HCT116 (cell line): Measurements from ENCODE around the gene PDE10A. TPM values are rescaled to one million over a fixed set of nuclear protein-coding genes. Genes with fewer than 3 reads are reported as not detected.
"Not testable (repeated sequence)": the region's sequence is repeated elsewhere in the genome, so short reads cannot be mapped to it uniquely, and the experiment has no call there.

ENCODE experiments used
- ATAC-seq: fragments of 200-7000 bp; cut with Tn5 transposase; 2 replicates; pipeline ENCODE4 v1.9.1; 2020; ENCODE audit warnings: mild to moderate bottlenecking, moderate library complexity
- BruUV-seq: library from RNA; stranded (reverse); fragments of 400-500 nt; replicated peaks from 2 replicates; lab custom pipeline; 2021; lab: Mats Ljungman, UMichigan
- CTCF ChIA-PET: fragments of 300-600 bp; sonication (Branson Sonifier 250); formaldehyde crosslinking; loops from one replicate; lab custom pipeline; 2021; ENCODE audit warnings: antibody characterized with exemption; lab: Charles Lee
- POLR2A ChIA-PET: fragments of 300-600, 350-600 bp; sonication (Branson Sonifier 250); formaldehyde crosslinking; loops from one replicate; lab custom pipeline; 2021; ENCODE audit warnings: antibody characterized with exemption; lab: Charles Lee
- RAD21 ChIA-PET, 2 experiments: fragments of 300-600 bp; sonication (Branson Sonifier 250); formaldehyde crosslinking; loops; one replicate each; lab custom pipeline; 2023; ENCODE audit warnings: low total read pairs in 2 of 2; ENCODE audit not compliant: uncharacterized antibody in 2 of 2, unreplicated experiment in 2 of 2, low non-redundant PET in 1 of 2; lab: Charles Lee
- DNase-seq: peaks from one replicate; pipeline ENCODE4 v3.0.0-alpha.2; 2010; ENCODE audit warnings: low read depth, low spot score
- H2AFZ ChIP-seq: fragments of 200-600 bp; shearing (Covaris generic), sonication (generic); 2 replicates; pipeline ENCODE4 v1.6.1; 2017; ENCODE audit warnings: low read depth, mixed run types, mixed read lengths, antibody characterized with exemption, low read length; ENCODE audit not compliant: poor library complexity, severe bottlenecking
- H3K27ac ChIP-seq: 2 replicates; pipeline ENCODE4 v1.5.1; 2012; ENCODE audit warnings: low read depth, low read length
- H3K27me3 ChIP-seq: fragments of 200-600 bp; sonication (generic); 2 replicates; pipeline ENCODE4 v1.6.1; 2016; ENCODE audit warnings: mixed run types, low read length, mixed read lengths; ENCODE audit not compliant: insufficient read depth
- H3K36me3 ChIP-seq, 2 experiments: fragments of 200-500 bp in 1 of 2; fragments of 200-600 bp in 1 of 2; sonication (Bioruptor generic) in 1 of 2; sonication (generic) in 1 of 2; 2 replicates each; pipeline versions ENCODE4 v1.5.1 to v1.6.1; 2014 to 2016; ENCODE audit warnings: low read length in 2 of 2, inconsistent platforms in 1 of 2, mixed read lengths in 1 of 2, mixed run types in 1 of 2; ENCODE audit not compliant: insufficient read depth in 2 of 2, control insufficient read depth in 1 of 2
- H3K4me1 ChIP-seq, 2 experiments: fragments of 200-600 bp in 1 of 2; sonication (generic) in 1 of 2; 2 replicates each; pipeline versions ENCODE4 v1.5.1 to v1.6.1; 2012 to 2017; ENCODE audit warnings: low read length in 2 of 2, inconsistent platforms in 1 of 2, mild to moderate bottlenecking in 1 of 2, mixed read lengths in 1 of 2, mixed run types in 1 of 2, moderate library complexity in 1 of 2; ENCODE audit not compliant: insufficient read depth in 2 of 2, control insufficient read depth in 1 of 2
- H3K4me2 ChIP-seq: fragments of 200-600 bp; sonication (generic); 2 replicates; pipeline ENCODE4 v1.6.1; 2017; ENCODE audit warnings: mixed run types, low read length, mixed read lengths
- H3K4me3 ChIP-seq, 2 experiments: fragments of 200-600 bp in 1 of 2; sonication (generic) in 1 of 2; replicated peaks in 1 of 2; 2 replicates each; pipeline ENCODE4 v1.5.1; 2011 to 2016; ENCODE audit warnings: low read length in 2 of 2, control low read depth in 1 of 2, low read depth in 1 of 2, mild to moderate bottlenecking in 1 of 2, mixed read lengths in 1 of 2, mixed run types in 1 of 2
- H3K79me2 ChIP-seq: fragments of 200-600 bp; sonication (generic); 2 replicates; pipeline ENCODE4 v1.6.1; 2017; ENCODE audit warnings: mild to moderate bottlenecking, mixed run types, low read length, moderate library complexity, mixed read lengths; ENCODE audit not compliant: insufficient read depth
- H3K9ac ChIP-seq: fragments of 200-600 bp; sonication (generic); 2 replicates; pipeline ENCODE4 v1.6.1; 2016; ENCODE audit warnings: low read length, mixed read lengths
- H3K9me2 ChIP-seq: fragments of 200-600 bp; sonication (generic), shearing (Covaris generic); 2 replicates; pipeline ENCODE4 v1.6.1; 2017; ENCODE audit warnings: mixed run types, mild to moderate bottlenecking, moderate library complexity; ENCODE audit not compliant: insufficient read depth
- H3K9me3 ChIP-seq, 2 experiments: fragments of 200-500 bp in 1 of 2; fragments of 200-600 bp in 1 of 2; sonication (Bioruptor generic) in 1 of 2; sonication (generic) in 1 of 2; 2 replicates each; pipeline ENCODE4 v1.6.1; 2014 to 2017; ENCODE audit warnings: low read length in 2 of 2, mixed read lengths in 2 of 2, inconsistent platforms in 1 of 2, low read depth in 1 of 2, mild to moderate bottlenecking in 1 of 2, mixed run types in 1 of 2, moderate library complexity in 1 of 2; ENCODE audit not compliant: control insufficient read depth in 1 of 2, insufficient read depth in 1 of 2
- H4K20me1 ChIP-seq: fragments of 200-600 bp; sonication (generic), shearing (Covaris generic); 2 replicates; pipeline ENCODE4 v1.6.1; 2017; ENCODE audit warnings: mixed run types, mild to moderate bottlenecking, moderate library complexity; ENCODE audit not compliant: insufficient read depth
- CBX3 ChIP-seq: IDR thresholded peaks from 2 replicates; pipeline ENCODE4 v1.6.1; 2012; ENCODE audit warnings: low read depth
- FOSL1 ChIP-seq: IDR thresholded peaks from 2 replicates; pipeline ENCODE4 v1.6.1; 2012; ENCODE audit warnings: low read depth
- YY1 ChIP-seq: IDR thresholded peaks from 2 replicates; pipeline ENCODE4 v1.6.1; 2011; ENCODE audit warnings: low read length, low read depth, moderate library complexity, mild to moderate bottlenecking; ENCODE audit not compliant: insufficient replicate concordance; ENCODE audit errors: extremely low read depth
- ZNF274 ChIP-seq: fragments of 200-500 bp; sonication (Bioruptor generic); IDR thresholded peaks from 2 replicates; pipeline ENCODE4 v1.6.1; 2014; ENCODE audit warnings: mild to moderate bottlenecking, low read depth, low read length, inconsistent platforms
- intact Hi-C: fragments of 100-400 bp; cut with micrococcal nuclease; formaldehyde crosslinking; loops from 2 replicates; pipeline ENCODE4 v1.10.0; 2022
- total RNA-seq: library from RNA; stranded (reverse); gene quantifications from one replicate; pipeline ENCODE4 v1.2.1, GENCODE V29; 2021; ENCODE audit not compliant: unreplicated experiment

PDE10A gene
- total RNA-seq, 1 experiment from 2014 or later, result 0.37 TPM

GRCh38 chr6:165556116-165556843, 106.8 kb downstream of the PDE10A start:
- CTCF ChIA-PET, result no interaction called here
- TF ChIP-seq ZNF274, result no peak
- TF ChIP-seq YY1, result no peak
- TF ChIP-seq CBX3, result no peak
- no peak for TF ChIP-seq FOSL1
- TF ChIP-seq, all 23 proteins: peak for 0
- POLR2A ChIA-PET, result no interaction called here
- no peaks in the 10 kb centered on the region for H3K27me3 ChIP-seq
- no peak overlapping the region for H3K9ac ChIP-seq
- H3K36me3 ChIP-seq, result no peaks in the 10 kb centered on the region
- no peak for DNase-seq
- no peaks in the 10 kb centered on the region for H3K9me2 ChIP-seq
- no peaks in the 10 kb centered on the region for H3K4me1 ChIP-seq
- intact Hi-C loops, result no loop called here
- no peak overlapping the region for H3K4me3 ChIP-seq
- H3K79me2 ChIP-seq, result no peaks in the 10 kb centered on the region
- BruUV-seq, result no TSS peak
- H2AFZ ChIP-seq, result no peak overlapping the region
- H3K4me2 ChIP-seq, result no peak overlapping the region
- RAD21 ChIA-PET, result no interaction called here
- no peak overlapping the region for H3K27ac ChIP-seq
- no peak for ATAC-seq
- H3K9me3 ChIP-seq, result no peaks in the 10 kb centered on the region
- no peaks in the 10 kb centered on the region for H4K20me1 ChIP-seq

- CTCF ChIA-PET, H3K36me3 ChIP-seq, H3K4me3 ChIP-seq, H2AFZ ChIP-seq, intact Hi-C loops, POLR2A ChIA-PET, ATAC-seq, H3K9ac ChIP-seq, H4K20me1 ChIP-seq, RAD21 ChIA-PET, H3K4me2 ChIP-seq, H3K27me3 ChIP-seq, DNase-seq, H3K4me1 ChIP-seq, H3K9me3 ChIP-seq, H3K27ac ChIP-seq, H3K9me2 ChIP-seq, BruUV-seq, H3K79me2 ChIP-seq: not testable (repeated sequence)
These were observed 108.4 kb downstream of the PDE10A start for GRCh38 chr6:165554644-165555043.
